Ovary (tissue), 9 donors: ENCODE data around the gene ATP6V0A4. TPM values are rescaled to one million over a fixed set of nuclear protein-coding genes. Genes with fewer than 3 reads are reported as not detected.

Experiments used
- DNase-seq, 5 donors: peaks; one replicate each; pipeline ENCODE4 v3.0.0-alpha.2; 2019 to 2020
- H3K27ac ChIP-seq, 2 donors: fragments of 200-600 bp; one replicate each; pipeline versions ENCODE4 v1.5.1 to v1.8.0; 2019 to 2022
- H3K27me3 ChIP-seq: fragments of 200-600 bp; one replicate; pipeline ENCODE4 v1.8.0; 2022
- H3K36me3 ChIP-seq: fragments of 200-600 bp; sonication (generic); one replicate; pipeline ENCODE4 v1.5.1; 2019
- H3K4me1 ChIP-seq: one replicate; pipeline ENCODE4 v1.8.1; 2013; ENCODE audit warnings: mild to moderate bottlenecking, moderate library complexity; ENCODE audit not compliant: insufficient read depth
- H3K4me3 ChIP-seq: fragments of 200-600 bp; sonication (generic); one replicate; pipeline ENCODE4 v1.5.1; 2017
- H3K9me3 ChIP-seq, 2 donors: fragments of 200-600 bp in 1 of 2; sonication (generic) in 1 of 2; one replicate each; pipeline versions ENCODE4 v1.5.1 to v1.8.1; 2013 to 2019; ENCODE audit warnings: mild to moderate bottlenecking in 1 of 2, moderate library complexity in 1 of 2
- EP300 ChIP-seq: sonication (generic); formaldehyde crosslinking; IDR thresholded peaks from one replicate; pipeline ENCODE4 v1.6.1; 2017; ENCODE audit warnings: antibody characterized with exemption
- POLR2A ChIP-seq: fragments of 450-650 bp; IDR thresholded peaks from one replicate; pipeline ENCODE4 v1.6.1; 2017; ENCODE audit warnings: antibody characterized with exemption, mild to moderate bottlenecking, moderate library complexity
- WGBS, 3 donors: extraction: QIAGEN DNeasy Blood & Tissue Kit in 1 of 3; methylation state at CpG; one replicate each; pipeline versions ENCODE4 v1.1.5 to v1.1.7; 2013 to 2017; 5-methylcytosine and 5-hydroxymethylcytosine counted together
- intact Hi-C, 4 donors: fragments of 100-400 bp; cut with DNase I; formaldehyde crosslinking; loops; one replicate each; pipeline versions ENCODE4 v1.11.0 to v1.15.1; 2022 to 2023
- polyA plus RNA-seq, 2 donors: library from polyadenylated mRNA; stranded (reverse); fragments of 200-250 nt in 1 of 2; fragments of 350-450 nt in 1 of 2; fragmentation: Illumina TruSeq in 1 of 2; extraction: RNeasy Lipid Tissue Mini Kit (QIAGEN cat#74804) in 1 of 2; gene quantifications; one replicate each; pipeline ENCODE4 v1.2.3, GENCODE V29; 2013 to 2014
- total RNA-seq, 7 donors: library from RNA; depleted of rRNA in 2 of 7; stranded (reverse); fragments of >200 nt in 2 of 7; fragmentation: NEBNext Ultra II Directional in 3 of 7; extraction: Animal tissue kit (Norgen Biotek cat#: 25700) in 3 of 7; gene quantifications; one replicate each; pipeline versions ENCODE4 v1.1.0 to v1.2.4, GENCODE V29; 2016 to 2023
- TF ChIP-seq, protein P1 (sequence below), 3 donors: fragments of 450-650 bp in 2 of 3; fragments of 200-600 bp in 1 of 3; IDR thresholded peaks; one replicate each; pipeline versions ENCODE4 v1.5.1 to v1.8.0; 2016 to 2022; ENCODE audit warnings: antibody characterized with exemption in 3 of 3, mild to moderate bottlenecking in 1 of 3
- donor health status: DM: no; HTN: no; CAD: no; lungs with moderate emphysema.
- donor health status: DM: no; HTN: no; CAD: no.
- donor health status: Bipolar disorder and iron deficiency.
- donor health status: DM: yes; HTN: yes; CAD: no.
- donor health status: DM: no; HTN: no; CAD: no.
- donor health status: DM: yes; HTN: yes; CAD: no.

ATP6V0A4 gene
- total and polyA plus RNA-seq, 9 donors, result 1.7 TPM; not detected in 8

DNA sequence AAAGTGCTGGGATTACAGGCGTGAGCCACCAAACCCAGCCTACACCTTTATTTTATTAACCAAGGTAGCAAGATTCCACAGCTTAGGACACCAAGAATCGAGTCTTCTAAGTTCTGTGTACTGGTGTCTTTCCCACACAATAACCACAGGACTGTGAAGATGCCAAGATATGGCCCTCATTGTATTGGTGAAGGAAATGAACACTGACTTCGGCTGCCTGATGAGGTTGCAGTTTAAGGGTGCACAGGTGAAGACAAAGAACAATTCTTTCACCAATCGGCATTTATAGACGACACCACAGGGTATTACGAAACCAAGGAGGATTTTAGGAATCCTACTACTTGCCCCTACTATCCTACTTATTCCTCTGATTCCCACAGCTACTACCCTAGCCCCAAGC is 49.3 kb downstream of the ATP6V0A4 start:
- H3K9me3 ChIP-seq, result no peaks in the 10 kb centered on the region
- H3K4me1 ChIP-seq, result no peaks in the 10 kb centered on the region
- intact Hi-C loops, result loop anchor here in 1 of 4 donors (10.0 kb wide), 1 partner anchor 594 kb away; no protein-coding TSS in a partner anchor
- no peak overlapping the region for H3K4me3 ChIP-seq
- H3K27ac ChIP-seq, result no peak overlapping the region
- no peaks in the 10 kb centered on the region for H3K36me3 ChIP-seq
- no peaks in the 10 kb centered on the region for H3K27me3 ChIP-seq
- DNase-seq, result no peak
- WGBS, 3 donors, result 93 to 94% (median 94%) methylated on average over 6 of the region's 6 CpGs
- TF ChIP-seq EP300, result no peak
- TF ChIP-seq, protein P1, sequence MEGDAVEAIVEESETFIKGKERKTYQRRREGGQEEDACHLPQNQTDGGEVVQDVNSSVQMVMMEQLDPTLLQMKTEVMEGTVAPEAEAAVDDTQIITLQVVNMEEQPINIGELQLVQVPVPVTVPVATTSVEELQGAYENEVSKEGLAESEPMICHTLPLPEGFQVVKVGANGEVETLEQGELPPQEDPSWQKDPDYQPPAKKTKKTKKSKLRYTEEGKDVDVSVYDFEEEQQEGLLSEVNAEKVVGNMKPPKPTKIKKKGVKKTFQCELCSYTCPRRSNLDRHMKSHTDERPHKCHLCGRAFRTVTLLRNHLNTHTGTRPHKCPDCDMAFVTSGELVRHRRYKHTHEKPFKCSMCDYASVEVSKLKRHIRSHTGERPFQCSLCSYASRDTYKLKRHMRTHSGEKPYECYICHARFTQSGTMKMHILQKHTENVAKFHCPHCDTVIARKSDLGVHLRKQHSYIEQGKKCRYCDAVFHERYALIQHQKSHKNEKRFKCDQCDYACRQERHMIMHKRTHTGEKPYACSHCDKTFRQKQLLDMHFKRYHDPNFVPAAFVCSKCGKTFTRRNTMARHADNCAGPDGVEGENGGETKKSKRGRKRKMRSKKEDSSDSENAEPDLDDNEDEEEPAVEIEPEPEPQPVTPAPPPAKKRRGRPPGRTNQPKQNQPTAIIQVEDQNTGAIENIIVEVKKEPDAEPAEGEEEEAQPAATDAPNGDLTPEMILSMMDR (IDR thresholded peaks at IDR 0.05), result no peak

DNA sequence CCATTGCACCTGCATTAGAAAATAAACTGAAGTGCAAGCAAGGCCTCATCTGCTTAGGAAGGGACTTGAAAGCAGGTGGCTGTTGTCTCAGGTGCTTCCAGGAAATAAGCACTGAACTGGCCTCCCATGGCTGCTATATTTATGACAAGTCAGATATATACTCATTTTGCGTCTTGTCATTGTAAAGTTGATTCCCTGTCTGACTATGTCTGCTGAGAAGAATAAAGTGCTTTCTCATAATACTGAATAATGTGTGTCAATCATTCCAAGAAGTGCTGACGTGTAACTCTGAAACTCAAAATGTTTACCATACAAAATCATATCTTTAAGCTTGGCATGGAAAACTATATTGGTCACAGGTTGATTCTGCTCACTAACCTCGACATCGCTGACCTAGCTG is 51.9 kb downstream of the ATP6V0A4 start:
- WGBS, 3 donors, result 90 to 94% (median 91%) methylated on average over 4 of the region's 4 CpGs
- no peaks in the 10 kb centered on the region for H3K9me3 ChIP-seq
- no peaks in the 10 kb centered on the region for H3K4me1 ChIP-seq
- no peaks in the 10 kb centered on the region for H3K27me3 ChIP-seq
- no peaks in the 10 kb centered on the region for H3K36me3 ChIP-seq
- no peak overlapping the region for H3K4me3 ChIP-seq
- no peak overlapping the region for H3K27ac ChIP-seq
- no peak for DNase-seq
- intact Hi-C loops, result loop anchor here in 1 of 4 donors (10.0 kb wide), 1 partner anchor 591 kb away; no protein-coding TSS in a partner anchor
- TF ChIP-seq EP300 (no peak), POLR2A (no peak)
- TF ChIP-seq, protein P1 (IDR thresholded peaks at IDR 0.05), result no peak

DNA sequence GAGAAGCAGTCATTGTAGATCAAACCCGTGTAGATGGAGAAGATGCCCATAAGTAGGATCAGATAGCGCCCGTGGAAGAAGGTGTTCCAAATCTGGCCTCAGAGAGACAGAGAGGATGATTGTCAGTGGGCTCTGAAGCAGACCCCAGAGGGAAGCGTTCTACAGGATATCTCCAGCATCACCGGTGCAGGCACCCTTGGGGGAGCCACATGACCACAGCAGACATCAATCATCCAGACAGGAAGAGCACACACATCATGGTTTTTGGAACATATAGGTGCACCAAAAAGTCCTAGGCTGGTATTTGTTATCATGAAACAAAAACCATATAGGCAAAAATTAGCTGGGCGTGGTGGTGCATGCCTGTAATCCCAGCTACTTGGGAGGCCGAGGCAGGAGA is 52.8 kb downstream of the ATP6V0A4 start:
- intact Hi-C loops, result loop anchor here in 1 of 4 donors (10.0 kb wide), 1 partner anchor 590 kb away; no protein-coding TSS in a partner anchor
- Histone ChIP-seq H3K36me3 (no peaks in the 10 kb centered on the region), H3K9me3 (no peaks in the 10 kb centered on the region), H3K27me3 (no peaks in the 10 kb centered on the region), H3K4me1 (no peaks in the 10 kb centered on the region), H3K4me3 (no peak overlapping the region), H3K27ac (no peak overlapping the region)
- no peak for DNase-seq
- no peak for TF ChIP-seq POLR2A
- TF ChIP-seq EP300, result no peak
- TF ChIP-seq, protein P1 (IDR thresholded peaks at IDR 0.05), result no peak
- WGBS, 3 donors, result 92 to 97% (median 93%) methylated on average over 7 of the region's 7 CpGs

DNA sequence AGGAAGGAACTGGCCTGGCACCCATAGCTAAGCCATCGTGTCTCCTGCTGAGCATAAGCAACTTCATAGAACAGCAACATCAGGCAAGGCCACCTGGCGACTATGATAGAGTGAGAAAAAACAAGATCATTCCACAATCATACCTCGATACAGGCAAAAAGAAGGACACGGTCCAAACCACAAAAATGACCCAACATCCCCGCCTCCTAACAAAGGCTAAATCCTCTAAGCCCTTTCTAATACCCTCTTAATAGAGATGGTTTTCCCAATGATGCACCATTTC is 56.6 kb downstream of the ATP6V0A4 start:
- TF ChIP-seq EP300, result no peak
- no peak for TF ChIP-seq POLR2A
- TF ChIP-seq, protein P1 (IDR thresholded peaks at IDR 0.05), result no peak
- H3K4me3 ChIP-seq, result no peak overlapping the region
- DNase-seq, result no peak
- H3K27ac ChIP-seq, result no peak overlapping the region
- intact Hi-C loops, result loop anchor here in 1 of 4 donors (5.0 to 10.0 kb wide), 2 partner anchors 587 to 839 kb away; no protein-coding TSS in a partner anchor
- 81 to 90% (median 88%) methylated on average over 5 of the region's 5 CpGs for WGBS, 3 donors
- H3K36me3 ChIP-seq, result no peaks in the 10 kb centered on the region
- H3K4me1 ChIP-seq, result no peaks in the 10 kb centered on the region
- H3K9me3 ChIP-seq, result no peaks in the 10 kb centered on the region
- H3K27me3 ChIP-seq, result no peaks in the 10 kb centered on the region
